HL-60 (cell line): Measurements from ENCODE around the gene CARS2.

Experiments used
- CTCF ChIP-seq: IDR thresholded peaks from one replicate; pipeline ENCODE4 v1.5.1; 2011; ENCODE audit warnings: low read length, control low read depth, inconsistent platforms; ENCODE audit not compliant: insufficient read depth
- GABPA ChIP-seq: IDR thresholded peaks from 2 replicates; pipeline ENCODE4 v1.6.1; 2012; ENCODE audit warnings: low read depth
- POLR2AphosphoS5 ChIP-seq: IDR thresholded peaks from 2 replicates; pipeline ENCODE4 v1.6.1; 2012; ENCODE audit warnings: low read depth
- SPI1 ChIP-seq: IDR thresholded peaks from 2 replicates; pipeline ENCODE4 v1.6.1; 2012; ENCODE audit warnings: low read depth, mild to moderate bottlenecking, borderline replicate concordance

DNA sequence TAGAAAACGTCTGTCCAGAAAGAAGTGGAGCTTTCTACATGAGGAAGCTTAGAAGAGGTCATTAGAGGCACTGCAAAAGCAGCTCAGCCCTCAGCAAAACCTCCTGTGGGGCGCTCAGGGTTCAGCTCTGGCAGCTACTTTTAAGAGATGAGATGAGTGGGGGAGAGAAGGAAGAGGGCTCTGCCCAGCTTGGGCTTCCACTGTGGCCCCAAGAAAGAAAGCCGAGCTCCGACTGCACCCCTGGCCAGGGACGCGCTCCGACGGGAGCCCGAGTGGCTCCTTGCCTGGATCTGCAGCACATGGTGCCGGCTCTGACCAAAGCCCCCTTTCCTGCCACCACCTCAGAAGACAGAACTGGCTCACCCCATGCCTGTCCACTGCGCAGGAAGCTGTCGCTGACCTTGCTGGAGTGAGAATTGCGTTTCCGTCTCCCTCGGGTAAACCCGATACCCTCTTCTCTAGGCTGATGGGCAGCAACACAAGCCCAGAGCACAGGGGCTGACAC lies 54.1 kb downstream of the CARS2 start:
- TF ChIP-seq SPI1, result no peak
- TF ChIP-seq CTCF, result no peak
- no peak for TF ChIP-seq GABPA
- TF ChIP-seq POLR2AphosphoS5, result no peak
